Measurements from ENCODE around the gene NAT16. TPM values are rescaled to one million over a fixed set of nuclear protein-coding genes. Genes with fewer than 3 reads are reported as not detected.

NAT16 gene
- total and polyA plus RNA-seq, 2 of the 13 experiments (the other 11 are each of a cell fraction or from before 2014, with no cell fraction given), result 0.04 TPM; not detected in 1

GRCh38 chr7:101125989-101126650, 54.0 kb downstream of the NAT16 start (continued):
- TF ChIP-seq ZBTB10 (CRISPR knock-in tag; IDR thresholded peaks at IDR 0.05; ENCODE audit: borderline replicate concordance), result no peak
- TF ChIP-seq PHF5A (CRISPR knock-in tag; IDR thresholded peaks at IDR 0.05; ENCODE audit: low read depth, unreplicated experiment), result no peak
- no peak for TF ChIP-seq NFIC (IDR thresholded peaks at IDR 0.05; ENCODE audit: low read length)
- no peak for TF ChIP-seq ZIK1 (CRISPR knock-in tag; IDR thresholded peaks at IDR 0.05; ENCODE audit: borderline replicate concordance, low read depth)
- TF ChIP-seq JARID2 (CRISPR knock-in tag; IDR thresholded peaks at IDR 0.05; ENCODE audit: insufficient replicate concordance), result no peak
- peak; percentile 82 for TF ChIP-seq TFE3 (CRISPR knock-in tag; IDR thresholded peaks at IDR 0.05)
- TF ChIP-seq ZNF577 (CRISPR knock-in tag; IDR thresholded peaks at IDR 0.05; ENCODE audit: borderline replicate concordance, low read depth), result no peak
- TF ChIP-seq GLI4 (CRISPR knock-in tag; IDR thresholded peaks at IDR 0.05; ENCODE audit: borderline replicate concordance), result peak; percentile 50; the same call in 1 of the 2 replicates
- TF ChIP-seq HMGXB3 (CRISPR knock-in tag; IDR thresholded peaks at IDR 0.05; ENCODE audit: borderline replicate concordance), result peak; percentile 67
- no peak for TF ChIP-seq BCLAF1 (IDR thresholded peaks at IDR 0.05)
- no peak for TF ChIP-seq HOXD1 (CRISPR knock-in tag; IDR thresholded peaks at IDR 0.05)
- TF ChIP-seq, protein P1, sequence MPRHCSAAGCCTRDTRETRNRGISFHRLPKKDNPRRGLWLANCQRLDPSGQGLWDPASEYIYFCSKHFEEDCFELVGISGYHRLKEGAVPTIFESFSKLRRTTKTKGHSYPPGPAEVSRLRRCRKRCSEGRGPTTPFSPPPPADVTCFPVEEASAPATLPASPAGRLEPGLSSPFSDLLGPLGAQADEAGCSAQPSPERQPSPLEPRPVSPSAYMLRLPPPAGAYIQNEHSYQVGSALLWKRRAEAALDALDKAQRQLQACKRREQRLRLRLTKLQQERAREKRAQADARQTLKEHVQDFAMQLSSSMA (CRISPR knock-in tag; IDR thresholded peaks at IDR 0.05), result no peak
- TF ChIP-seq POLR2G (IDR thresholded peaks at IDR 0.05; ENCODE audit: low read depth, low read length), result no peak
- TF ChIP-seq FOXA3 (CRISPR knock-in tag; IDR thresholded peaks at IDR 0.05), result peak; percentile 94
- peak; percentile 84; the same call in 2 of the 3 replicates for TF ChIP-seq MXI1 (IDR thresholded peaks at IDR 0.05; ENCODE audit: borderline replicate concordance, low read depth, low read length)
- no peak for TF ChIP-seq ZNF251 (CRISPR knock-in tag; IDR thresholded peaks at IDR 0.05)
- no peak for TF ChIP-seq HCFC1 (IDR thresholded peaks at IDR 0.05; ENCODE audit: low read depth, low read length)
